ENCODE data around the gene CSTB.

The CSTB gene

DNA sequence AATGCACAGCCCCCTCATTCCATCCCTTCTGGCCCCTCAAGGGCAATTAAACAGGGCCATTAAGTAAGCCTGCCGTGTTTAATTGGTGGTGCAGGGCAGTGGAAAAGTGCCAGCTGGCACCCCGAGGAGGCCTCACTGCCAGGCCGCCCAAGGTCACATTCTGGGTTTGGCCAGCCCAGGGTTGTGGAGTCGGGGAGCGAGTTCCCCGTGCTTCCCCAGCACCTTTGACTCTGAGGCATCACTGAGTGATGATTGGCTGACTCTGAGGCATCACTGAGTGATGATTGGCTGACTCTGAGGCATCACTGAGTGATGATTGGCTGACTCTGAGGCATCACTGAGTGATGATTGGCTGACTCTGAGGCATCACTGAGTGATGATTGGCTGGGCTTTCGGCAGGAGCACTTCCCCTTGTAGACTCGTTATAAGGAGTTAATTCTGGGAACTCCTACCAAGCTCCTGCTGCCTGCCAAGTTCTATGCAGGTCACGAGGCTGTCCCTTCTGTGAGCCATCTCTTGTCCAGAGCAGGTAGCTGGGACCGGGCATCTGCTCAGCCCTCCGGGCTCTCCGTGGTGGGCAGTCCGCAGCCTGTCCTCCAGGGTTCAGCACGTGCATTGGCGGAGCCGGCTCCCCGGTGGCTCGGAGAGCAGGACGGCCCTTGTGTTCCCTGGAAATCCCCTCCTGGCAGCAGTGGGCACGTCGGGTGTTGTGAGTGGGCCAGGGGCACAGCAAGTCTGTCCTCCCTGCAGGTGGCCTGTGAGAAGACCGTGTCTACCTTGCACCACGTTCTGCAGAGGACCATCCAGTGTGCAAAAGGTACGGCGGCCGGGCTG lies 20.9 kb downstream of the CSTB start:
- TF ChIP-seq, protein P1, sequence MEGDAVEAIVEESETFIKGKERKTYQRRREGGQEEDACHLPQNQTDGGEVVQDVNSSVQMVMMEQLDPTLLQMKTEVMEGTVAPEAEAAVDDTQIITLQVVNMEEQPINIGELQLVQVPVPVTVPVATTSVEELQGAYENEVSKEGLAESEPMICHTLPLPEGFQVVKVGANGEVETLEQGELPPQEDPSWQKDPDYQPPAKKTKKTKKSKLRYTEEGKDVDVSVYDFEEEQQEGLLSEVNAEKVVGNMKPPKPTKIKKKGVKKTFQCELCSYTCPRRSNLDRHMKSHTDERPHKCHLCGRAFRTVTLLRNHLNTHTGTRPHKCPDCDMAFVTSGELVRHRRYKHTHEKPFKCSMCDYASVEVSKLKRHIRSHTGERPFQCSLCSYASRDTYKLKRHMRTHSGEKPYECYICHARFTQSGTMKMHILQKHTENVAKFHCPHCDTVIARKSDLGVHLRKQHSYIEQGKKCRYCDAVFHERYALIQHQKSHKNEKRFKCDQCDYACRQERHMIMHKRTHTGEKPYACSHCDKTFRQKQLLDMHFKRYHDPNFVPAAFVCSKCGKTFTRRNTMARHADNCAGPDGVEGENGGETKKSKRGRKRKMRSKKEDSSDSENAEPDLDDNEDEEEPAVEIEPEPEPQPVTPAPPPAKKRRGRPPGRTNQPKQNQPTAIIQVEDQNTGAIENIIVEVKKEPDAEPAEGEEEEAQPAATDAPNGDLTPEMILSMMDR (IDR thresholded peaks at IDR 0.05; ENCODE audit: low read depth, low read length, missing control alignments) = no peak
- no peak overlapping the region for H3K4me3 ChIP-seq (ENCODE audit: low read depth, low read length)
- no peak for DNase-seq (ENCODE audit: low read depth)

DNA sequence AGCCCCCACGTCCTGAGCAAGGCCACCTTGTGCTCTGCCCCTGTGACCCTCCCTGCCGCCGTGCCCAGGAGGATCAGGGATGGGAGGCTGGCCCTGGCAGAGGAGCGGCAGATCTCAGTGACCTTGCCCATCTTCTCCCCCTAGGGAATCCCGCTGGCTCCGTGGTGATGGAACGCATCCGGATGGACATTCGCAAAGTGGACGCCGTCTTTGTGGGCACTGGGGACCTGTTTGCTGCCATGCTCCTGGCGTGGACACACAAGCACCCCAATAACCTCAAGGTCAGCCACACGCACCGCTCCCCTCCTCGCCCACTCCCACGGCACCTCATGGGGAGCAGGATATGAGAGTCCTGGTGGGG lies 22.7 kb downstream of the CSTB start:
- DNase-seq (ENCODE audit: low read depth) = no peak
- TF ChIP-seq, protein P1 (IDR thresholded peaks at IDR 0.05; ENCODE audit: low read depth, low read length, missing control alignments) = no peak
- H3K4me3 ChIP-seq (ENCODE audit: low read depth, low read length) = no peak overlapping the region

DNA sequence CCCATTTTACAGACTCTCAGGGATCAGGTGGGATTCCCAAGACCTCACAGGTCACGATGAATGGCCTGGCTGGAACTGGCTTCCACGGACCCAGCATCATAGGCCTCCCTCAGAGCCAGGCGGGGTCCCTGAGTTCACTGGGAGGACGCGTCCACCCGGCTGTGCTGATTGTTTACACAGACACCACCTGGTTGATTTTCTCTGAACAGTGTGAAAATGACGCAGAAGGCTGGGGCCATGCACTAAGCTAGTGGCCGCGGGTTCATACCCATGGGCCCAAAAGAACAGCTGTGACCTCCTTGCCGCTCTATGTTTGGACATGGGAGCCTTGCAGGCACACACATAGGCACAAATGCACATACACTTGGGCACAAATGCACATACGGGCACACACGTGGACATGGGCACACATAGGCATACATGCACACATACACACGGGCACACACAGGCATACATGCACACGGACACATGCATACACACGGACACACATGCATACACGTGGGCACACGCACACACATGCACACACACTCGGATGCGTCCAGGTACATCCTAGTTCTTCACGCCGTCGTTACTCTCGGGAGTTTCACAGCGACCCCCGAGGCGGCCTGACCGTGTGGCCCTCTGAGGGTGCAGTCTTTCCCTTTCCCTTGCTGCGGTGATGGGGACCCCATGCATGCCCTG lies 23.2 kb downstream of the CSTB start:
- H3K4me3 ChIP-seq (ENCODE audit: low read depth, low read length) = no peak overlapping the region
- TF ChIP-seq, protein P1 (IDR thresholded peaks at IDR 0.05; ENCODE audit: low read depth, low read length, missing control alignments) = no peak
- no peak for DNase-seq (ENCODE audit: low read depth)

DNA sequence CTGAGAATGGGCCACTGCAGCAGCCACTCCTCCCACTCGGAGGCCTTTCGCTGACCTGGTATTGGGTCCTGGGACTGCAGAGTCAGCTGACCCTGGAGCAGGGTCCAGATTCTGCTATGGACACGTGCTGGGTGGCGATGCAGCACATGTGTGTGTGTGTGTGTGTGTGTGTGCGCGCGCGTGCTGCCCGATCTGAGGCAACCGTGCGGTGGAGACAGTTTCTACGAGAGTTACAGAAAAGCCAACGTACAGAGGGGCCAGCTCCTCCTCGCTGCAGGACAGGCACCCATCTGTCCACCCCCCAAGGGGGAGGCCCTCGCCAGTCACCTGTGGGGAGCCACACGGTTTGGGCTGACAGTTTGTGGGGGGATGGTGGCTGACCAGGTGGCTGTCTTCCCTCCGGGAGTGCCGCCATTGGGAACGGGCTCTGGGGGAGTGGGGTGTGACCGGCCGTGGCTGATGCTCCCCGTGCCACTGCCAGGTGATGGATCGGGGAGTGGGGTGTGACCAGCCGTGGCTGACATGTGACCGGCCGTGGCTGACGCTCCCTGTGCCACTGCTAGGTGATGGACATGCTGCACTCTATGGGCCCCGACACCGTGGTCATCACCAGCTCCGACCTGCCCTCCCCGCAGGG lies 24.0 kb downstream of the CSTB start:
- H3K4me3 ChIP-seq (ENCODE audit: low read depth, low read length) = no peak overlapping the region
- DNase-seq (ENCODE audit: low read depth) = no peak
- TF ChIP-seq, protein P1 (IDR thresholded peaks at IDR 0.05; ENCODE audit: low read depth, low read length, missing control alignments) = no peak

DNA sequence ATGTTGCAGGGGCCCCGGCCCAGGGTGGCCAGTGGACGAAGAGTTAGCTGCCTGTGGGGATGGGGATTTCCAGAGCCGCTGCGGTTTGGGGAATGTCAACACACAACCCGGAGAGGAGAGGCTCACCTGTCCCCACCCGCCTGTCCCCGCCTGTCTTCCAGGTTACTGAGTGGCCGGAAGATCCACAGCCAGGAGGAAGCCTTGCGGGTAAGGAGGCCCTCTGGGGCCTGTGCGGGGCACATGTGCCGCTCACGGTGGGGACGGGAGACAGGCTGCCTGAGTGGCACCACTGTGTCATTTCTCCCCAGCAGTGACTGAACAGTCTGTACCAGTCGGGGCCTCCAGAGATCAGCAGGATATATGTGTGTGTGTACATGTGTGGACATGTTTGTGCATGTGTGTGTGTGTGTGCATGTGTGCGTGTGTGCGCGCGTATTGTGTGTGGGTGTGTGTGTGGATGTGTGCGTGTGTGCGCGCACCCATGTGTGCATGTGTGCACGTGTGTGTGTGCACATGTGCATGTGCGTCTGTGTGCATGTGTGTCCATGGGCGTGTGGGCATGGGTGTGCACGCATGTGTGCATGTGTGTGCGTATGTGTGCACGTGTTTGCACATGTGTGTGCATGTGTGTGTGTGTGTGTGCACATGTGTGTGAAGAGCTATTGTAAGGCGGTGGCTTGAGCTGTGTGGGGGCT lies 25.6 kb downstream of the CSTB start:
- DNase-seq (ENCODE audit: low read depth) = no peak
- no peak overlapping the region for H3K4me3 ChIP-seq (ENCODE audit: low read depth, low read length)
- TF ChIP-seq, protein P1 (IDR thresholded peaks at IDR 0.05; ENCODE audit: low read depth, low read length, missing control alignments) = no peak

DNA sequence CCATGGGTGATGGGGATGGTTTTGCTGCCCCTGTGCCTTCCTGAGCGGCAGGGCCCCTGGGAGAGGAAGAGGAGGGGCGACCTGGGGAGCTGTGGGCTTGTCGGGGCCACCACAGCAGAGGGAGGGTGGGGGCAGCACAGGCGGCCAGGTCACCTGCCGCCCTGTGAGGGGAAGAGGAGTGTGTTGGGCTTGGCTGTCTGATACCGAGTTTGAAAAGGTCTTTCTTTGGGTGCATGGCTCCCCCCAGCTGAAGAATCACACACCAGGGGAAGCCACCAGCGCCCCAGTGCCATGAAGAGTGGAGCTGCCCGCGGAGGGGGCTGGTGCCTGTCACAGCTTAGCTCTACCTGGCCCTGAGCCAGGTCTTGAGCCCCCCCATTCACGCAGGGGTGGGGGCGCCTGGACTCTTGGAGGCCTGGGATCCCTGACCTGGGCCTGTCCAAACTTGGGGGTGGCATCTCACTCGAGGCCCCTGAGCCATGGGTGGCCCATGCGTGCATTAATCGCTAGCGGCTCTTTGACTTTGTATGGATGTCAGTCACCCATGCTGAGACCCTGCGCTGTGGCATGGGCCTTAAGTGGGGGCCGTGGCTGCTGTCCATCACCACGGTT lies 26.4 kb downstream of the CSTB start:
- TF ChIP-seq, protein P1 (IDR thresholded peaks at IDR 0.05; ENCODE audit: low read depth, low read length, missing control alignments) = no peak
- H3K4me3 ChIP-seq (ENCODE audit: low read depth, low read length) = no peak overlapping the region
- no peak for DNase-seq (ENCODE audit: low read depth)
